HG02852 (cell line): ENCODE results near the gene TAF4.

ENCODE experiments used
- ATAC-seq: cut with Tn5 transposase; IDR thresholded peaks from one replicate; pipeline ENCODE4 v1.9.1; 2021; ENCODE audit warnings: mild to moderate bottlenecking, moderate library complexity; ENCODE audit not compliant: unreplicated experiment

TAF4 gene

GRCh38 chr20:61934716-61935530 is 130.8 kb downstream of the TAF4 start:
- no peak for ATAC-seq

DNA sequence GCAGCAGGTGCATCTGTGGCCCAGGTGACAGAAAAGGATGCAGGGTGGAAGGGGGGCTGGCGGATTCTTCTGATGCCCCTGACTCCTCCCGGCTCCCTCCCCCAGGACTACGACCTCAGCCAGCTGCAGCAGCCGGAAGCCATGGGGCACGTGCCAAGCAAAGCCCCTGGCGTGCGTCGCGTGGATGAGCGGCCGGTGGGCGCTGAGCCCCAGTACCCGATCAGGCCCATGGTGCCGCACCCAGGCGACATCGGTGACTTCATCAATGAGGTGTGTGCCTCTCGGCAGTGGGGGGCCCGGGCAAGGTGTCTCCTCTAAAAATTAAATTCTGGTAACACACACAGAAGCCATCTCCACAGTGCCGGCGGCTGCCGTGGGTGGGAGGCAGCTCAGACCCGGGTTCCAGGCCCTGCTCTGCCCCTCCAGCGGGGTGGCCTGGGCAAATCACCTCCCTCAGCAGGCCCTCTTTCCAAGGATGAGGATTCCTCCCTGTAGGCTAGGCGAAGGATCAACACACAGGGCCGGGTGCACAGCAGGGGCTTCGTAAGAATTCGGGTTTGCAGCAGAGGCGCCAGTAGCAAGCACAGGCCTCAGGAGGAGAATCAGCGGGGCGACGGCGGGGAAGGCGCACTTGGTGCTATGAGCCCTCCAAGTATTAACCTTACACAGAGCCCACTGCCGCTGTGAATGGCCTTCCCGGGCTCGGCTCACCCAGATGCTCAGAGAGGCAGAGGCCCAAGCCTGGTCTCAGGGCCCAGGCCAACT is 131.5 kb downstream of the TAF4 start:
- ATAC-seq = no peak

GRCh38 chr20:61933481-61933950 is 132.2 kb downstream of the TAF4 start:
- no peak for ATAC-seq

DNA sequence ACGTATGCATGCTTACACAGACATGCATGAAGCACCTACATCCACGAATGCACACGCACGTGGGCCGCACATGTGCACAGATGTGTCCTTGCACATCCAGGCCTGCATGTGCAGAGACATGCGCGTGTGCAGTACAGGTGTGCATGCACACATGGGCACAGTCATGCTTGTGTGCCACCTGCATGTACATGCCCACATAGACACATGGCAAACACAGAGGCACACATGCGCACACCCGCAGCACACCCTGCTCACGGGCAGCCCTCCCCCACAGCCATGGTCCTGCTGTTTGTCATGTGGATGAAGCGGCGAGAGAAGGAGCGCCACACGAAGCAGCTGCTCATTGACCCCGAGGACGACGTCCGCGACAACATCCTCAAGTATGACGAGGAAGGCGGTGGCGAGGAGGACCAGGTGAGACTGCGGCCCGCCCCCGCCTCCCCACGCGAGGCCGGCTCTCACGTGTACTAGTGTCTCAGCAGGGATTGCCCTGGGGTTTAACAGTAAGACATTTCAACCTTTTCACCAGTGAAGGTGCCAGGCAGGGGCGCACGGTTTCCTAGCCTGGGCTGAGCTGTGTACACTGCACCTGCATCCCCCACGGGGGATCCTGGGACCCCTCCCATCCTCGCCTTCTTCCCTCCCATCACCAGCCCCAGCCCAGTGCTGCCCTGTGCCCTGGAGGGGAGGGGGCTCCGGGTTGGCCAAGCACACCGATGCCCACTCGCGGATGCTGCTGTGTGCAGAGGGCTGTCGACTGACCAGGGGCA is 132.8 kb downstream of the TAF4 start:
- no peak for ATAC-seq

DNA sequence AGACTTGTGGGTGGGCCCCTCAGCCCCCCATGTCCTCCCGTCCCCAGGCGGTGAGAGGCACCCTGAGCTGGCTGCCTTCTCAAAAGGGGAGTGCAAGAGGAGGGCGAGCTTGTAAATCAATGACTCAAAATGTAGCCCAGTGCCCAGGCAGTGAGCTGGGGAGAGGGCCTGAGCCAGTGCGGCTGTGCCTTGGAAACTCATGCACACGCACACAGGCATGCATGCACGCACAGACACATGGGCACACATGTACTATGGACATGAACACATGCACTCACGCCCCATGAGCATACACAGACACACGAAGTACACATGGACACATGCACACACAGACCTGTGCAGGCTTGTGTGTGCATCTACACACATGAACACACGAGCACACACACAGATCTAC is 133.5 kb downstream of the TAF4 start:
- no peak for ATAC-seq

- no peak for ATAC-seq
Measured at GRCh38 chr20:61931476-61932198, 134.0 kb downstream of the TAF4 start.

GRCh38 chr20:61930776-61931475 is 134.8 kb downstream of the TAF4 start:
- no peak for ATAC-seq

DNA sequence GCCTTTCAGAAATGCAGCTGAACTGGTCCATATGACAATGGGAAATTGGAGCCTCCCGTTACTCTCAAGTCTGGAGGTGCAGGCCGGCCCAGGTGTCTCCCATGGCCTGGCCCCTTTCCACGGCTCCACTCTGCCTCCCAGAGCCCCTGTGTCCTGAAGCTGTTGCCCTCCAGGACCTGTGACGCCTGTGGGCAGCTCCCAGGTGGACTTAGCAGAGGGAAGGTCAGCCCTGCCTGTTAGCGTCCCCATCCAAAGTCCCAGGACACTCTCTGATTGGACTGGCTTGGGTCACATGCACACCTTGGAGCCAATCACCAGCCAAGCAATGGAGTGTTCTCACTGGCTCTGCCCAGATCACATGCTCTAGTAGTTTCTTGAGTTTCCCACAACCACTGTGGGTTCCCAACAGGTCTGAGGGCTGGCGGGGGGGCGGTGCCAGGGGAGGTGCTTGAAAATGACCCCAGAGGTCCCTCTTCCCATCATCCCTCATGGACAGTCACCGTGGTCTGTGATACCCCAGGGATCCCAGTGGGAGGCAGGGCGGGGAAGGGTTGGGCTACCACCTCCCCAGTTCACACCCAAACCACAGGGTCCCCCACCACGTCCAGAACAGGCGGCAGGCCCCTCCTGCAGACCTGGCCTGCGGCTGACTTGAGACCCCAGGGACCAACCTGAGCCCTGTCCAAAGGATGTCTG is 135.6 kb downstream of the TAF4 start:
- no peak for ATAC-seq

DNA sequence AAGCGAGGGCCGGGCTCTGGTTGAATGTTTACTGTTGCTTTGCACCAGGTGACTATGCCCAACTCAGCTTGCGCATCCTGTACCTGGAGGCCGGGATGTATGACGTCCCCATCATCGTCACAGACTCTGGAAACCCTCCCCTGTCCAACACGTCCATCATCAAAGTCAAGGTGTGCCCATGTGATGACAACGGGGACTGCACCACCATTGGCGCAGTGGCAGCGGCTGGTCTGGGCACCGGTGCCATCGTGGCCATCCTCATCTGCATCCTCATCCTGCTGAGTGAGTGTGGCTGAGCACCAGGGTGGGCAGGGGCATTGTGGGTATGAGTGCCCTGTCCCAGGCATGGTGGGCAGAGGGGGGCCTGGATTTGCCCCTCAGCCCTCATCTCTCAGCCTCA is 136.1 kb downstream of the TAF4 start:
- no peak for ATAC-seq

- ATAC-seq = no peak
Measured at GRCh38 chr20:61927826-61928541, 137.7 kb downstream of the TAF4 start.

DNA sequence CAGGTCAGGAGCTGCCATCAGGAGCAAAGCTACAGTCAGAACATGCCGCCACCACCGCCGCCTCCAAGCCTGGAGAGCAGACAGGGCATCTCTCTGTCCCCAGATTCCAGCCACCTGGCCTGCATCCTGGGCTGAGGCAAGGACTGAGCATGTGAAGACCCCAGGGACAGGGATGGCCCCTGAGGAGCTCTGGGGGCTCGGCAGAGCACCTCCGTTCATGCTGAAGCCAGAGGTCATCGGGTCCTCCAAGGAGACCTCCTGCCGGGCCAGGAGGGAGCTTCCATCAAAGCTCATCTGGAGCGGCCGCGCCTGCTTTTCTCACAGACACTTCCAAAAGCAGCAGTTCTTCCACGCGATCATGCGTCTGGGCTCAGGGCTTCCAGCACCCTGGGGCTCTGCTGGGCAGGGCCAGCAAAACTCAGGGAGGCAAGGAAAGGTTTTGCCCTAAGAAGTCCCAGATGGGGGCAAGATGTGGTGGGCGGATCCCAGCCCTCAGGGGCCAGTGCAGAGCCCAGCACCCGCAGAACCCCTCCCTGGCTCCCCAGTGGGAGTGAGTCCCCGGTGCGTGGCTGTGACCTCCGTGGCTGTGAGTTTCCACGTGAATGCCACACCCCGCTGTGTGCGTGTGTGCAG is 138.4 kb downstream of the TAF4 start:
- no peak for ATAC-seq

DNA sequence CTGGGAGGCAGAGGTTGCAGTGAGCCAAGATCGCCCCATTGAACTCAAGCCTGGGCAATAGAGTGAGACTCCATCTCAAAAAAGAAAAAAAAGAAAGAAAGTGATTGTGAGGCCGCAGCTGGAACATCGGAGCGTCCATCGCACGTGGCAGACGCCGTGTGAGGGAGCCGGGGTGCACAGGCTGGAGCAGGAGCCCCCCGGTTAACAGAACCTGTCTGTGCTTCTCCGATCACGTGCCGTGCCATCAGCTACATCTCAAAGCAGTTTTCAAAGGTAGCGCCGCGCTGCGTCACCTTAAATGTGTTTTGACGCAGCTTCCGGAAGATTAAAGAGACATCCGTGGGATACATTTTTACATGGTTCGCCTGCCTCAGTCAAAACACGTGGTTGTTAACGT is 138.9 kb downstream of the TAF4 start:
- ATAC-seq = no peak

DNA sequence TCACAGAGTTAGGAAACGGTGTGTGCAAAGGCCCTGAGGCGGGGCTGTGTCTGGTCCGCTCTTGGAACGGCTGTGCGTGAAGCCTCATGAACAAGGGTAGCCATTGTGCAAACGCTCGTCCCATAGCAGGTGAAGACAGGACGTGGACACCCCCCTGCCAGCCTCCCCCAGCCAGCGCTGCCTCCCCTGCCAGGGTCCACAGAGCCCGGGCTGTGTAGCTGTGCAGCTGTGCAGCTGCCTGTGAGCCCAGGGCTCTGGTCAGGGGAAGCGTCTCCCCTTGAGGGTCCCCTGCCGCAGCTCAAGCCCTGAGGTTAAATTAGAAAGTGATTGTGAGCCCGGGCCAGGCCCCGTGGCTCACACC is 139.4 kb downstream of the TAF4 start:
- no peak for ATAC-seq

- no peak for ATAC-seq
Measured at GRCh38 chr20:61925555-61926252, 140.0 kb downstream of the TAF4 start.

DNA sequence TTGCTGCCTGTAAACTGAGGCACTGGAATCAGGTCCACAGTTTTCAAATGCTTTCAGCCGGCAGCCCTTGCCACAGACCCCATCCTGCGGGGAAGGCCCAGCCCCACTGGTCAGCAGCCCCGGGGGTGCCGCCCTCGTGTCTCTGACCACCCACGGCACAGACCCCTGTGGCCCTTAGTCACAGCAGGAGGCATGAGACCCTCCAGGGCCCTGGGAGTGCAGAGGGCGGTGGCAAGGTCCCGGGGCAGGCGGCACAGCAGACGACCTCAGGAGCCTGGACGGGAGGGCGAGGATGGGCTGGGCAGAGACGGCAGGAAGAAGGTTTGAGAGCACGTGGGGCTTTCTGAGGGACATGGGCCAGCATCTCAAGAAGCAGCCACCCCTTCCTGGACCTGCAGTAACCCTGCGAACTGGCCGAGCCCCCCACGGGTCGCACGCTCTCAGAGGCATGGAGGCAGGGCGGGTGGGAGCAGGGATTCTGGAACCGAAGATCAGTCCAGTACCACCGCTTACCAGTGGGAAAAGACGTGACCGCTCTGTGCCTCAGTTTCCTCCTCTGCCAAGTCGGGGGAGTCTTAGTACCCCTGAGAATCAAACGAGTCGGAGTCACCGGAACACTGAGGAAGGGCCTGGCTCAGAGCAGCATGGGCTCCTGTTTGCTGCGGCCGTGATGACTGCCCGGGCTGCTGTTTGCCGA is 140.7 kb downstream of the TAF4 start:
- ATAC-seq = no peak
